ENCODE data around the gene S1PR4.

DNA sequence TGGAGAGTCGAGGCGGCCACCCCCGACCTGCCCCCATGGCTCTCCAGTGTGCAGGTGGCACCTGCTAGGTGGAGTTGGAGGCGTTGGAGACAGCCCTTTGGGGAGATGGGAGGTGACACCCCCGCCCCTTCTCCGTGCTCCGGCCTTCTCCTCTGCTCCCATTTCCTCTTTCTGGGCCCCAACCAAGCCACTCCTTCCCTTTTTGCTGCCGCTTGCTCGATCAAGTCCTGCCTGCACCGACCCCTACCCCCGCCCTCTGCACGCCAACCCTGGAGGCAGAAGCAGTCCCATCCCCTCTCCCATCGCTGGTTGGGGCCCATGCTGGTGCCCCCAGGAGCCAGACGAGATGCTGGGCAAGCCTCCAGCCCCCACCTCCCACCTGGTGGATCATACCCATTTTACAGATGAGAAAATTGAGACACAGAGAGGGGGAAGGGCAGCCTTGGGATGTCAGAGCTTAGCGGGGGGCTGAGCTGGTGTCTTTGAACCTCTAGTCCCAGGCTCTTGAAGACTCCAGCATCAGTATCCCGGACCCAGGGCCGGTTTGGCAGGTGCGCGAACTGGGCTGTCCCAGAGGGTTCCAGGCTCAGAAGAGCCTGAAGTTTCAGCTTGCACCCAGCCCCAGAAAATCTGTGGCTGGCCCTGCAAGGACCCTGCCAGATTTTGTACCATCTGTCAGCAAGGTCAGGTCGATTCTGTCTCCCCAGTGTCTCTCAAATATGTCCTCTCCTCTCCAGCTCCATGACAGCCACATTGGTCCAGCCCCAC, 32.5 kb upstream of the S1PR4 start:
- TF ChIP-seq, protein P1, sequence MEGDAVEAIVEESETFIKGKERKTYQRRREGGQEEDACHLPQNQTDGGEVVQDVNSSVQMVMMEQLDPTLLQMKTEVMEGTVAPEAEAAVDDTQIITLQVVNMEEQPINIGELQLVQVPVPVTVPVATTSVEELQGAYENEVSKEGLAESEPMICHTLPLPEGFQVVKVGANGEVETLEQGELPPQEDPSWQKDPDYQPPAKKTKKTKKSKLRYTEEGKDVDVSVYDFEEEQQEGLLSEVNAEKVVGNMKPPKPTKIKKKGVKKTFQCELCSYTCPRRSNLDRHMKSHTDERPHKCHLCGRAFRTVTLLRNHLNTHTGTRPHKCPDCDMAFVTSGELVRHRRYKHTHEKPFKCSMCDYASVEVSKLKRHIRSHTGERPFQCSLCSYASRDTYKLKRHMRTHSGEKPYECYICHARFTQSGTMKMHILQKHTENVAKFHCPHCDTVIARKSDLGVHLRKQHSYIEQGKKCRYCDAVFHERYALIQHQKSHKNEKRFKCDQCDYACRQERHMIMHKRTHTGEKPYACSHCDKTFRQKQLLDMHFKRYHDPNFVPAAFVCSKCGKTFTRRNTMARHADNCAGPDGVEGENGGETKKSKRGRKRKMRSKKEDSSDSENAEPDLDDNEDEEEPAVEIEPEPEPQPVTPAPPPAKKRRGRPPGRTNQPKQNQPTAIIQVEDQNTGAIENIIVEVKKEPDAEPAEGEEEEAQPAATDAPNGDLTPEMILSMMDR (IDR thresholded peaks at IDR 0.05), result no peak
- TF ChIP-seq POLR2A (IDR thresholded peaks at IDR 0.05), result no peak

Measured in Peyer's patch (tissue), 4 donors.